Head of caudate nucleus (tissue), 42 donors: ENCODE measurements around the gene TGDS.

Experiments
- DNase-seq, 42 donors: peaks; one replicate each; pipeline versions ENCODE4 v3.0.0 to v3.0.0-alpha.2; 2020 to 2021; ENCODE audit warnings: mixed read lengths in 7 of 42
- intact Hi-C: fragments of 100-400 bp; cut with DNase I; formaldehyde crosslinking; loops from one replicate; pipeline ENCODE4 v1.15.0; 2022

TGDS gene

DNA sequence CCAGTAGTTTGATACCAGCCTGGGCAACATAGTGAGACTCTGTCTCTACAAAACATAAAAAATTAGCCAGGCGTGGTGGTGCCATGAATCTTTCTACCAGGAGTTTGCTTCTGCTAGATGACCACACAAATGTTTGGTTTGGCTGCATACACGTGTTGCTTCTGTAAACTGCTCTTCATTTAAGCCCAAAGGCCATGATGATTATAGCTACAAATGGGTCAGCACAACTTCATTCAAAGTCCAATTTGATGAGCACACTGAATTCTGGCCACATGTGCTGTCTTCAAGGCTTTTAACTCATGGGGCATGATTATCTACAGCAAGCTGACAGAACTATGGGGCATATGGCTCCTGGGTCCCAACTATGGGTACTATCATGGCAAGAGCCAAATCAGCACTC lies 70.2 kb downstream of the TGDS start:
- intact Hi-C loops: no loop called here
- no peak for DNase-seq

- intact Hi-C loops: no loop called here
- no peak for DNase-seq
Measured at GRCh38 chr13:94524407-94524806, 71.5 kb downstream of the TGDS start.
